NCI-H1417 treated with DMSO at 0.1 percent for 48 hours (cell line): ENCODE measurements around the gene UNK.

Experiments used
- DNase-seq: peaks from one replicate; lab custom pipeline; 2025; lab: John Stamatoyannopoulos, UW

The UNK gene

GRCh38 chr17:75822800-75823166 lies 38.2 kb downstream of the UNK start:
- DNase-seq: no peak

- DNase-seq: no peak
These were observed 38.8 kb downstream of the UNK start for GRCh38 chr17:75823257-75824041.

- no peak for DNase-seq
These were observed 39.5 kb downstream of the UNK start for GRCh38 chr17:75824050-75824552.

- DNase-seq: no peak
These were observed 40.1 kb downstream of the UNK start for GRCh38 chr17:75824666-75825065.

- no peak for DNase-seq
These were observed 40.5 kb downstream of the UNK start for GRCh38 chr17:75825149-75825552.

- no peak for DNase-seq
These were observed 41.3 kb downstream of the UNK start for GRCh38 chr17:75825748-75826370.

GRCh38 chr17:75826561-75827307 lies 42.1 kb downstream of the UNK start:
- DNase-seq: no peak

GRCh38 chr17:75827308-75828075 lies 42.9 kb downstream of the UNK start:
- DNase-seq: no peak

GRCh38 chr17:75828076-75828400 lies 43.4 kb downstream of the UNK start:
- no peak for DNase-seq

GRCh38 chr17:75828741-75829140 lies 44.1 kb downstream of the UNK start:
- DNase-seq: no peak

GRCh38 chr17:75829747-75830146 lies 45.1 kb downstream of the UNK start:
- no peak for DNase-seq

GRCh38 chr17:75830164-75831031 lies 45.8 kb downstream of the UNK start:
- no peak for DNase-seq

- DNase-seq: no peak
These were observed 46.5 kb downstream of the UNK start for GRCh38 chr17:75831032-75831571.

GRCh38 chr17:75832164-75832651 lies 47.6 kb downstream of the UNK start:
- DNase-seq: no peak

GRCh38 chr17:75832652-75833400 lies 48.2 kb downstream of the UNK start:
- DNase-seq: no peak

- no peak for DNase-seq
These were observed 49.8 kb downstream of the UNK start for GRCh38 chr17:75834279-75834920.

- no peak for DNase-seq
These were observed 50.5 kb downstream of the UNK start for GRCh38 chr17:75834928-75835653.

- no peak for DNase-seq
These were observed 51.0 kb downstream of the UNK start for GRCh38 chr17:75835654-75835987.

- no peak for DNase-seq
These were observed 52.0 kb downstream of the UNK start for GRCh38 chr17:75836605-75837004.
